Activated T-cell treated with anti-CD3 and anti-CD28 coated beads, Interleukin-2, amount 50 U/mL, for 24 hours (primary cell): Measurements from ENCODE around the gene R3HDM4.
A peak's percentile ranks its signal among the peaks of the same experiment; 100 is the strongest.

ENCODE experiments used
- DNase-seq: peaks from one replicate; pipeline ENCODE4 v3.0.0-alpha.2; 2020
- H3K27ac Mint-ChIP-seq: 2 replicates; pipeline ENCODE4 v1.8.0; 2020; ENCODE audit warnings: mild to moderate bottlenecking, mixed read lengths
- H3K27me3 Mint-ChIP-seq: 2 replicates; pipeline ENCODE4 v1.8.0; 2020; ENCODE audit warnings: mixed read lengths
- H3K36me3 Mint-ChIP-seq: 2 replicates; pipeline ENCODE4 v1.8.0; 2020; ENCODE audit warnings: low read depth, mixed read lengths
- H3K4me1 Mint-ChIP-seq: 2 replicates; pipeline ENCODE4 v1.8.0; 2020; ENCODE audit warnings: low read depth, mixed read lengths
- H3K4me3 Mint-ChIP-seq: 2 replicates; pipeline ENCODE4 v1.8.0; 2020; ENCODE audit warnings: mild to moderate bottlenecking, moderate library complexity, mixed read lengths
- H3K9me3 Mint-ChIP-seq: 2 replicates; pipeline ENCODE4 v1.8.0; 2020; ENCODE audit warnings: mixed read lengths

R3HDM4 gene

GRCh38 chr19:876089-876488 lies 36.9 kb downstream of the R3HDM4 start:
- Mint-ChIP-seq H3K27me3 (no peaks in the 10 kb centered on the region), H3K36me3 (peaks cover 40% of the 10 kb centered on the region), H3K4me1 (peaks cover 10% of the 10 kb centered on the region), H3K27ac (no peak overlapping the region), H3K4me3 (no peak overlapping the region), H3K9me3 (no peaks in the 10 kb centered on the region)
- DNase-seq, result no peak

DNA sequence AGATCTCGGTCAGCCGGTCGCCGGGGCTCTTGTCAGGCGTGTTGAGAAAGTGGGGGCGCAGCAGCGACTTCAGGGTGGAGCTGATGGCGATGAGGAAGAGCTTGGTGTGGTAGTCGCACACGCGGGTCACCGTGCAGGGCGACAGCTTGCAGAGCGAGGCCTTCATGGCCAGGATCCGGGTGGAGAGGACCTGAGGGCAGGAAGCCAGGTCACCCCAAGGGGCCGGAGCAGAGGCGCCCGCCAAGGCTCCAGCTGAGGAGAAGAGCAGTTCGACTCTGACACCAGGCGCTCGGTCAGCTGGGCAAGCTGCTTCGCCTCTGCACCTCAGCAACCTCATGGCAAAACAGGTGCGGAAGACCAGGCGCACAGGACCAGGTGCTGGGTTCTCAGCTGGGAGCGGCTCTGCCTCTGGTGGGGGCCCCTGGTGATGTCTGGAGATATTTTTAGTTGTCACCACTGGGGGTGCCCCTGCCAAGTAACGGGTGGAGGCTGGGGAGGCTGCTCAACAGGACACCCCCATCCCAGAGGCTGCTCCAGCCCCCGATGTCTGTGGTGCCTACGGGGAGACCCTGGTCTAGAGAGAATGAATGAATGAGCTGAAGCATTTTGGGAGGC lies 37.6 kb downstream of the R3HDM4 start:
- no peaks in the 10 kb centered on the region for H3K9me3 Mint-ChIP-seq
- H3K27ac Mint-ChIP-seq, result peak overlapping the region; percentile 33
- no peaks in the 10 kb centered on the region for H3K27me3 Mint-ChIP-seq
- H3K4me3 Mint-ChIP-seq, result no peak overlapping the region
- DNase-seq, result no peak
- H3K36me3 Mint-ChIP-seq, result peaks cover 35% of the 10 kb centered on the region
- H3K4me1 Mint-ChIP-seq, result peaks cover 10% of the 10 kb centered on the region

- Mint-ChIP-seq H3K4me3 (no peak overlapping the region), H3K27ac (no peak overlapping the region), H3K36me3 (peaks cover 37% of the 10 kb centered on the region)
These were observed 39.4 kb downstream of the R3HDM4 start for GRCh38 chr19:873561-874041.

DNA sequence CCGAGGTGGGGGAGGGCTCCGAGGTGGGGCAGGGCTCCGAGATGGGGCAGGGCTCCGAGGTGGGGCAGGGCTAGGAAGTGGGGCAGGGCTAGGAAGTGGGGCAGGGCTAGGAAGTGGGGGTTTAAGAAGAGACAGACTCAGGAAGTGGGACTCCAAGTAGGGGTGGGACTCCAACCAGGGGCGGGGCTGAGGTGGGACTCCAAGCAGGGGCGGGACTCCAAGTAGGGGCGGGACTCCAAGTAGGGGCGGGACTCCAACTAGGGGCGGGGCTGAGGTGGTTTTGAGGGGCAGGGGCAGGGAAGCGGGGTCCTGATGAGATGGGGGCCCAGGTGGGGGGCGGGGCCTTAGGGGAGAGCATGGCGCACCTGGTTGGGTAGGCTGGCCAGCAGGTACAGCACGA lies 39.9 kb downstream of the R3HDM4 start:
- no peak overlapping the region for H3K27ac Mint-ChIP-seq
- H3K4me3 Mint-ChIP-seq, result no peak overlapping the region
- no peaks in the 10 kb centered on the region for H3K27me3 Mint-ChIP-seq
- peak; percentile 69 for DNase-seq
- peaks cover 40% of the 10 kb centered on the region for H3K36me3 Mint-ChIP-seq
- H3K9me3 Mint-ChIP-seq, result no peaks in the 10 kb centered on the region
- H3K4me1 Mint-ChIP-seq, result peaks cover 10% of the 10 kb centered on the region

More at GRCh38 chr19:873561-874041, 39.4 kb downstream of the R3HDM4 start:
- Mint-ChIP-seq H3K4me1 (peaks cover 10% of the 10 kb centered on the region), H3K9me3 (no peaks in the 10 kb centered on the region), H3K27me3 (no peaks in the 10 kb centered on the region)
- DNase-seq, result no peak

DNA sequence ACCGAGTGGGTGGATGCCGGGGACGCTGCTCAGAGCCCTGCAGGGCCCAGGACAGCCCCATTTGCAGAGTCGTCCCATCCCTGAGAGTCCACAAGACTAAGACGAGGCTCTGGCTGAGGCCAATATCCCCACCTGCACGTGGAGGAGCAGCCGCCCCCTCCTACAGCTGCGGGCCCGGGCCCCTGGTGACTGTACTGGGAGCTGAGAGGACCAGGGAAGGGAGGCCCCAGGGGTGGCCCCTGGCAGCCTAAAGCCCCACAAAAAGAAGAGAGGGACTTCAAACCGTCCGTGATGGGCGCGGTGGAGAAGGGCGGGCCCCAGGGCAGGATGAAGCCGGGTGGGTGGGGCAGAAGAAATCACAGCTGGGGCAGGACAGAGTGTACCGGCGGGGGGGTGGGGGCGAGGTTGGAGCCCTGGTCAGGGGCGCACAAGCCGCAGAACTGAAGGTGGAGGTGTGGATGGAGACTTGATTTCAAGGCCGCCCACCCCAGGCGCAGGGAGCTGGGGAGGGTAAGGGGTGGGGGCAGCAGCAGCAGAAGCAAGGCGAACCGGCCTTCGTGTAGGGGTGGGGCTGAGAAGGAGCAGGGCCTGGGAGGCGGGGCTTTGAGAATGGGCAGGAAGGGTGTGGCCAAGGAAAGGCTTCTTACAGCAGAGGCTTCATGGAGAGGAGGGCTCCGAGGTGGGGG lies 40.6 kb downstream of the R3HDM4 start:
- Mint-ChIP-seq H3K9me3 (no peaks in the 10 kb centered on the region), H3K4me3 (peak overlapping the region; percentile 42), H3K36me3 (peaks cover 47% of the 10 kb centered on the region), H3K27ac (peak overlapping the region; percentile 76), H3K4me1 (peaks cover 10% of the 10 kb centered on the region), H3K27me3 (no peaks in the 10 kb centered on the region)
- DNase-seq, result peak; percentile 80

GRCh38 chr19:871446-872265 lies 41.4 kb downstream of the R3HDM4 start:
- H3K27ac Mint-ChIP-seq, result peak overlapping the region; percentile 44
- no peak for DNase-seq
- no peaks in the 10 kb centered on the region for H3K27me3 Mint-ChIP-seq
- no peak overlapping the region for H3K4me3 Mint-ChIP-seq
- H3K36me3 Mint-ChIP-seq, result peaks cover 45% of the 10 kb centered on the region
- peaks cover 10% of the 10 kb centered on the region for H3K4me1 Mint-ChIP-seq
- no peaks in the 10 kb centered on the region for H3K9me3 Mint-ChIP-seq

GRCh38 chr19:870963-871401 lies 42.0 kb downstream of the R3HDM4 start:
- no peak overlapping the region for H3K4me3 Mint-ChIP-seq
- peaks cover 10% of the 10 kb centered on the region for H3K4me1 Mint-ChIP-seq
- H3K27ac Mint-ChIP-seq, result no peak overlapping the region
- H3K36me3 Mint-ChIP-seq, result peaks cover 39% of the 10 kb centered on the region
- H3K9me3 Mint-ChIP-seq, result no peaks in the 10 kb centered on the region
- no peaks in the 10 kb centered on the region for H3K27me3 Mint-ChIP-seq
- no peak for DNase-seq

DNA sequence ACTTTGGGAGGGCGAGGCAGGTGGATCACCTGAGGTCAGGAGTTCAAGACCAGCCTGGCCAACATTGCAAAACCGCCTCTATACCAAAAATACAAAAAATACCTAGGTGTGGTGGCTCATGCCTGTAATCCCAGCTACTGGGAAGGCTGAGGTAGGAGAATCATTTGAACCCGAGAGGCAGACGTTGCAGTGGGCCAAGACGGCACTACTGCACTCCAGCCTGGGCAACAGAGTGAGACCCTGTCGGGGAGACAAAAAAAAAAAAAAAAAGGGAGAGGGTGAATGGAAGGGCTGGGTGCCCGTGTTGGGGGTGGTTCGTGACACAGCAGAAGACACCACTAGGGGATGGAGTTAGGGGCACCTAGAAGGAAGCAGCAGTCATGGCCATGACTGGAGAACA lies 42.7 kb downstream of the R3HDM4 start:
- Mint-ChIP-seq H3K4me3 (no peak overlapping the region), H3K27me3 (no peaks in the 10 kb centered on the region), H3K9me3 (no peaks in the 10 kb centered on the region), H3K27ac (peak overlapping the region; percentile 50), H3K36me3 (peaks cover 35% of the 10 kb centered on the region), H3K4me1 (peaks cover 10% of the 10 kb centered on the region)
- DNase-seq, result no peak

DNA sequence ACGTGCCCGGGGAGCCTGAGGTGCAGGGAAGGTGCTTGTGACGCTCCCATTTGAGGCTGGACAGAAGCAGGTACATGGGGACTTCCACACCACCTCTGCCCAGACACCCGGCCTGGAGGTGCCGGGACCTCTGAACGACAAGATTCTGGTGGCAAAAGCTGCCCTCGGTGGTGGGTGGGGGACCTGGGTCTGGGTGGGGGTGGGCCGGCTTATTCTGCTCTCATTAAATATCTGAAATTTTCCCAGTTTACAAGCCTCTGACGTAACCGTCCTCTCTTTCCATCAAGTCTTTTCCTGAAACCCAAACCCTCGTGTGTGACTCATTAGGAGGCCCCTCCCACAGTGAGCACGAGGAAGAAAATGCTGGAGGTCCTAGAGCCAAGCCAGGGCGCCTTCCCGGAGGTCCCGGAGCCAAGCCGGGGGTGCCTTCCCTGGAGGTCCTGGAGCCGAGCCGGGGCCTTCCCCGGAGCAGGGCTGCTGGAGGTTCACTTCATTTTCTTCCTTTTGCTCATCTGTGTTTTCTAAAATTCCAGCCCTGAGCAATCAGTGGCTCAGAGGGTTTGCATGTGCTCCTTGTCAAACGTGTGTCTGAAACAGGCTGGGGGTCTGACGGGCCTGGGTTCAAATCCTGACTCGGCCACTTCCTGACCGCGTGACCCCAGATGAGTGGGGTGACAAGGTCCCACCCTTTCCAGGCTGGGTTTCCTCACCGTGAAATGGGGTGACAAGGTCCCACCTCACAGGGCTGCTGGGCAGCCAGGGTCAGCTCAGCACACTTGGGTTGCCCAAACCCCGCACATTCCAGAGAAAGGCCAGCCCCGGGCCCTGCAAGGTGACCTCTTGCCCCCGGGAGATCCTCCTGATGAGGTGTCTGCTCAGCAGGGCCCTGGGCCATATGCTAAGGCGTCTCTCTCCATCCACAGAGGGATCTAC lies 43.5 kb downstream of the R3HDM4 start:
- H3K36me3 Mint-ChIP-seq, result peaks cover 30% of the 10 kb centered on the region
- no peak overlapping the region for H3K4me3 Mint-ChIP-seq
- no peak overlapping the region for H3K27ac Mint-ChIP-seq
- no peaks in the 10 kb centered on the region for H3K9me3 Mint-ChIP-seq
- H3K4me1 Mint-ChIP-seq, result peaks cover 11% of the 10 kb centered on the region
- no peak for DNase-seq
- H3K27me3 Mint-ChIP-seq, result no peaks in the 10 kb centered on the region

DNA sequence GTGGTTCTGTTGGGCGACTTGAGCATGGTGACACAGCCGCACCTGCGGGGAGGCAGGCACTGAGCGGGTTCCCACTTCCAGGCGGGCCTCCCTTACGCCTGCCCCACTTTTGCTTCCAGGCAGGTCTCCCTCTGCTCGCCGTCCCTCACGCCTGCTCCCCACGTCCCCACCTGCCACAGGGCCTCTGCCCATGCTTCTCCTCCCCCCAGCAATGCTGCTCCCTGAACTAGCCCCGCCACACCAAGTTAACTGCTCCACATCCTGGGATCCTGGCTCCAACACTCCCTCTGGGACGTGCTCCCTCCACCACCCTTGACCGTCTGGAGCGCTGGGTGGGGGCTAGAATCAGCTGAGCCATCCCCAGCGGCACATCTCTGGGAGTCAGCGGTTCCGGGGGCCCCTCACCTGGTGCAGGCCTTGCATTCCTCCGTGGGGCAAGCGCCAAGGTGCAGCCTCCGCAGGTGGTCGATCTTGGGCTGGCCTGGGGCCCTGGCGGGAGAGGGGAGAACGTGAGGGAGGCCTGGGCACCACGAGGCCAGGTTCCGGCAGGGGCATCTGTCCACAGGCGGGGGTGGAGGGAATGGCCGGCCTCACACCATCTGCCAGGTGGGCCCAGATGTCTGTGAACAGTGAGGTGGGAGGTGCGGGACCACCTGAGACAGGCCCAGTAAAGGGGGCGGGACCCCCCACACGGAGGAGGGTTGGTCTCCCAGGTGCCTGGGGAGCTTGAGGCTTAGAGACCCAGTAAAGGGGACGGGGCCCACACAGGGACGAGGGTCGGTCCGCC lies 44.4 kb downstream of the R3HDM4 start:
- Mint-ChIP-seq H3K27ac (no peak overlapping the region), H3K4me3 (no peak overlapping the region), H3K36me3 (peaks cover 28% of the 10 kb centered on the region), H3K27me3 (no peaks in the 10 kb centered on the region), H3K9me3 (no peaks in the 10 kb centered on the region), H3K4me1 (peaks cover 13% of the 10 kb centered on the region)
- no peak for DNase-seq

DNA sequence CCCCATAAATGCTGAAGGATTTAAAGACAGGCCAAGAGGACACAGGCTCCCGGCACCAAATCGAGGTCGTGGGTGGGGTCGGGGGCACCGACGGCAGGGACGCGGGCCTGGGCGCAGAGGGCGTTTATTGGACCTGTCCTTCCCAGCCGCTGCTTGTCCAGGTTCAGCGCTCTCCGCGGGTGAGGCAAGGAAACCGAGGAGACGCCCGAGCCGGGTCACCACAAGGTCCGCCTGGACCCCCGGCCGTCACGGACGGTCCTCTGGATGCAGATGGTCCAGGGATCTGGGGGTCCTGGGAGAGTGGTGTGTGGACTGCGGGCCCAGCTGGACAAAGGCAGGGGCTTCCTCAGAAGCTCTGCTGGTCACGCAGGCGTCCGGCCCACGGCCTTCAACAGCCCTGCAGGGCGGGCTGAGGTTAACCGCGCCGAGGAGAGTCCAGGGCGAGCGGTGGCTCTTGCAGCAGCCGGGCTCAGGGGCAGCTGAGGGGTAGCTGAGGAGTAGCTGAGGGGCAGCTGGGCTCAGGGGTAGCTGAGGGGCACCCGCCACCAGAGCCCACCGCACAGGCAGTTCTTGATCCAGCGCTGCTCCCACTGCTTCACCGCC lies 45.1 kb downstream of the R3HDM4 start:
- Mint-ChIP-seq H3K36me3 (peaks cover 28% of the 10 kb centered on the region), H3K27me3 (no peaks in the 10 kb centered on the region), H3K4me1 (peaks cover 20% of the 10 kb centered on the region), H3K4me3 (no peak overlapping the region), H3K27ac (no peak overlapping the region), H3K9me3 (no peaks in the 10 kb centered on the region)
- no peak for DNase-seq

DNA sequence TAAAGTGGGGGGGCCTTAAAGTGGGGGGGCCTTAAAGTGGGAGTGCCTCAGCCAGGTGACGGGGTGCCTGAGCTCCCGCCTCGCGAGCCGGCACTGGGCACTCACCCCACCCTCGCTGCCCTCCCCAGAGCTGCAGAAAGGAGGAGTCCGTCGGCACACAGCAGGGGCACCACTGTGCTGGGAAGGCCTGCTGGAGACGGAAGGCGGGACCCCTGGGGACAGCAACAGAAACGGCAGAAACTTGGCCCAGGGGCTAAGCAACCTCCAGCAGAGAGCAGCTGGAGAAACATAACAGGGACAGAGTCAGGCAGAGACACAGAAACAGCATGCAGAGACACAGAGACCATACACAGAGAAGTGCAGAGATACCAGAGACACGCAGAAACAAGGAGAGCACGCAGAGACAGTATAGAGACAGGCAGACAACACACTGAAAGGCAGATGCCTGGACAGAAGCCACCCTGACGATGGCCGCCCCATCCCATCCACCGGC lies 45.7 kb downstream of the R3HDM4 start:
- Mint-ChIP-seq H3K4me3 (no peak overlapping the region), H3K27me3 (no peaks in the 10 kb centered on the region), H3K9me3 (no peaks in the 10 kb centered on the region), H3K4me1 (peaks cover 21% of the 10 kb centered on the region), H3K36me3 (peaks cover 28% of the 10 kb centered on the region), H3K27ac (no peak overlapping the region)
- DNase-seq, result no peak

DNA sequence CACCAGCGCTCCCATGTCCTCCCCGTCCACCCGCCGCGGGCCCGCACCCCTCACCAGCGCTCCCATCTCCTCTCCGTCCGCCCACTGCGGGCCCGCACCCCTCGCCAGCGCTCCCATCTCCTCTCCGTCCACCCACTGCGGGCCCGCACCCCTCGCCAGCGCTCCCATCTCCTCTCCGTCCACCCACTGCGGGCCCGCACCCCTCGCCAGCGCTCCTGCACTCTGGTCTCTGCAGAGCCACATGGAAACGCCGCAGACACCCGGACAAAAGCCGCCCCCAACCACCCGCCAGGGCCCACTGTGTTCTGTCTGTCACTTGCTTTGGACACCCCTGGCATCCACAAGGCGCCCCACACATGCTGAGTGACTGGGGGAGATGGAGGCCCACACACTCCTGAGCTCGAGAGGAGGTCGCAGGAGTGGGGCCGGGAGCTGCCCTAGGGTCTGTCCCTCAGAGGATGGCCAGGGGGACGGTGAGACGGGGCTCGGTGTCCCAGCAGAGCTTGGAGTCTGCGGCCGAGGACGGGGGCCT lies 46.2 kb downstream of the R3HDM4 start:
- peaks cover 28% of the 10 kb centered on the region for H3K36me3 Mint-ChIP-seq
- no peaks in the 10 kb centered on the region for H3K9me3 Mint-ChIP-seq
- peaks cover 17% of the 10 kb centered on the region for H3K4me1 Mint-ChIP-seq
- H3K4me3 Mint-ChIP-seq, result no peak overlapping the region
- no peaks in the 10 kb centered on the region for H3K27me3 Mint-ChIP-seq
- no peak for DNase-seq
- no peak overlapping the region for H3K27ac Mint-ChIP-seq
